GM19023 (cell line): ENCODE results near the gene CKMT2.

Experiments used
- ATAC-seq: cut with Tn5 transposase; IDR thresholded peaks from one replicate; pipeline ENCODE4 v1.9.1; 2021; ENCODE audit warnings: mild to moderate bottlenecking, moderate library complexity; ENCODE audit not compliant: unreplicated experiment

The CKMT2 gene

DNA sequence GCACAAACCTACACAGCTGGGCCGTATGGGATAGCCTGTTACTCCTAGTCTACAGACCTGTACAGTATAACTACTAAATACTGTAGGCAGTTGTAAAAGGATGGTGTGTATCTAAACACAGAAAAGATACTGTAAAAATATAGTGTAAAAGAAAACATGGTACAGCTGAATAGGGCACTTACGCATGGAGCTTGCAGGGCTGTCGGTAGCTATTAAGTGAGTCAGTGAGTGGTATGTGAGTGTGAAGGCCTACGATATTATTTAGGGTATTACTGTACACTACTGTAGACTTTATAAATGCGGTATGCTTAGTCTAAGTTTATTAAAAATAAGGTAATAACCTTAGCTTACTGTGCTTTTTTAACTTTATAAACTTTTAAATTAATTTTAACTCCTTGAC is 69.5 kb downstream of the CKMT2 start:
- no peak for ATAC-seq

GRCh38 chr5:81303563-81303962 is 70.4 kb downstream of the CKMT2 start:
- ATAC-seq: no peak

- no peak for ATAC-seq
Observed at GRCh38 chr5:81305785-81306184, 72.7 kb downstream of the CKMT2 start.

DNA sequence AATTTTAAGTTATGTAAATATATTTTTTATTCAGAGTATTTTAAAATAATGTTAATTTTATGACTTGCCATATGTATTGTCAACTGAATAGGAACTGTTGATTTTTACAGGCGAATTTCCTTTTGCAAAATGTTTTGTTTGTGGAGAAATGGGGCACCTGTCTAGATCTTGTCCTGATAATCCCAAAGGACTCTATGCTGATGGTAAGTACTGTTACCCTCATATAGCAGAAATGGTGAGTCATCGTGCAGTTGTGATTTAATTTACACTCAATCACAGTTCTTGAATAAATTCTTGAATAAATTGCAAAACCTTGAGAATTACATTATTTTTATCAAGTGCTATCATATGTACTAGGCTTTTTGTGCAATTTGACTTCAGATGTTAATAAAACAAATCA is 75.7 kb downstream of the CKMT2 start:
- ATAC-seq: no peak

GRCh38 chr5:81310402-81311063 is 77.4 kb downstream of the CKMT2 start:
- no peak for ATAC-seq

GRCh38 chr5:81313278-81313677 is 80.2 kb downstream of the CKMT2 start:
- ATAC-seq: no peak

GRCh38 chr5:81313686-81314085 is 80.6 kb downstream of the CKMT2 start:
- no peak for ATAC-seq

- ATAC-seq: no peak
Observed at GRCh38 chr5:81314581-81314980, 81.5 kb downstream of the CKMT2 start.

DNA sequence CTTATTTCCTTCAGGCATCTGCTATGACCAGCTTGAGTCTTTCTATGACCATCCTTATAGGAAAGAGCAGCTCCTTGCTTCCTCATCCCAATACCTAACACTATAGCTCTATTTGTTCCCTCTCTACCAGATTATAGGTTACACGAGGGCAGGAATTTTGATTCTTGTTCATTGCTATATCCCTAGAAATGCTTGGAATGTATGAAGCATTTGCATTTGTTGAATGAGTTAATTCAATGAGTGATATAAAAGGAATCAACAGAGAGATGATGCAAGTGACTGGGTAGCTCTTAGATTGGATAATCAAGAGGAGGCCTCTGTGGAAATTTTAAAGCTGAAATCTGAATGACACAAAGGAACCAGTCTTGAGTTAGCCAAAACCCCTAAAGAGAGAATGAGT is 82.2 kb downstream of the CKMT2 start:
- no peak for ATAC-seq

DNA sequence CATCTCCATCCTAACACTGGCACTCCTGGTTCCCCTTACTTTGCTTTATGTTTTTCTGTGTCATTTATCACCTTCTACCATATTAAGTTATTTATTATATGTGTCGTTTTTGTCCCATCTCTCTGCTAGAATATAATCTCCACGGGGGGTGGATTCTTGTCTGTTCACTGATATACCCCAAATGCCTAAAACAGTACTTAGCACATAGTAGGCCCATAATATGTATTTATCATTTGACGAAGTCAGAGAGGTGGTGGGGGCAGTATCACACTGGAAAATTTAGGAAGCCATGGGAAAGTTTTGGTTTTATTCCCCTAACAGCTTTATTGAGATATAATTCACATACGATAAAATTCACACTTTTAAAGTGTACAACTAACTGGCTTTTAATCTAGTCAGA is 82.7 kb downstream of the CKMT2 start:
- no peak for ATAC-seq
